HepG2 (cell line): ENCODE results near the gene SOBP. TPM values are rescaled to one million over a fixed set of nuclear protein-coding genes. Genes with fewer than 3 reads are reported as not detected.

Experiments
- FOXA1 ChIP-seq, 2 experiments: fragments of 450-650 bp in 1 of 2; sonication (generic) in 1 of 2; formaldehyde crosslinking in 1 of 2; IDR thresholded peaks; 2 replicates each; pipeline versions ENCODE4 v1.4.0 to v1.6.1; 2016 to 2020; ENCODE audit warnings: missing genetic modification reagents in 1 of 2
- HIVEP1 ChIP-seq: sonication (generic); formaldehyde crosslinking; IDR thresholded peaks from 2 replicates; pipeline ENCODE4 v1.4.0; 2020; ENCODE audit warnings: mild to moderate bottlenecking, missing genetic modification reagents
- HOXA5 ChIP-seq: sonication (generic); formaldehyde crosslinking; IDR thresholded peaks from 2 replicates; pipeline ENCODE4 v1.4.0; 2020; ENCODE audit warnings: missing genetic modification reagents
- MYPOP ChIP-seq: sonication (generic); formaldehyde crosslinking; IDR thresholded peaks from 2 replicates; pipeline ENCODE4 v1.8.1; 2023; ENCODE audit warnings: mild to moderate bottlenecking, moderate library complexity, missing genetic modification reagents
- NCOA2 ChIP-seq: sonication (generic); formaldehyde crosslinking; IDR thresholded peaks from 2 replicates; pipeline ENCODE4 v1.8.0; 2022; ENCODE audit warnings: inconsistent platforms
- POLR2AphosphoS2 ChIP-seq: IDR thresholded peaks from 2 replicates; pipeline ENCODE4 v1.6.1; 2011; ENCODE audit warnings: low read depth, low read length, improper control_type of control experiment
- SALL1 ChIP-seq: sonication (generic); formaldehyde crosslinking; IDR thresholded peaks from 2 replicates; pipeline ENCODE4 v1.8.0; 2022; ENCODE audit warnings: mild to moderate bottlenecking, missing genetic modification reagents
- SATB2 ChIP-seq: sonication (generic); formaldehyde crosslinking; IDR thresholded peaks from 2 replicates; pipeline ENCODE4 v1.5.0; 2020; ENCODE audit warnings: missing genetic modification reagents
- SIN3A ChIP-seq: IDR thresholded peaks from 2 replicates; pipeline ENCODE4 v1.6.1; 2011; ENCODE audit warnings: low read depth, mild to moderate bottlenecking, control low read depth, low read length, borderline replicate concordance
- ZBED4 ChIP-seq: sonication (generic); formaldehyde crosslinking; IDR thresholded peaks from 2 replicates; pipeline ENCODE4 v1.4.0; 2020; ENCODE audit warnings: missing genetic modification reagents, borderline replicate concordance
- ZFP36L1 ChIP-seq: sonication (generic); formaldehyde crosslinking; IDR thresholded peaks from 2 replicates; pipeline ENCODE4 v1.8.0; 2022; ENCODE audit warnings: mild to moderate bottlenecking, missing genetic modification reagents, moderate library complexity
- ZFY ChIP-seq: sonication (generic); formaldehyde crosslinking; IDR thresholded peaks from 2 replicates; pipeline ENCODE4 v1.4.0; 2020; ENCODE audit warnings: missing genetic modification reagents
- ZMYM3 ChIP-seq: sonication (generic); formaldehyde crosslinking; IDR thresholded peaks from 2 replicates; pipeline ENCODE4 v1.5.1; 2020; ENCODE audit warnings: mild to moderate bottlenecking, missing genetic modification reagents
- ZNF121 ChIP-seq: sonication (generic); formaldehyde crosslinking; IDR thresholded peaks from 2 replicates; pipeline ENCODE4 v1.5.0; 2020; ENCODE audit warnings: mild to moderate bottlenecking, missing genetic modification reagents
- ZNF124 ChIP-seq: sonication (generic); formaldehyde crosslinking; IDR thresholded peaks from 2 replicates; pipeline ENCODE4 v1.4.0; 2020; ENCODE audit warnings: missing genetic modification reagents
- ZNF160 ChIP-seq: sonication (generic); formaldehyde crosslinking; IDR thresholded peaks from 2 replicates; pipeline ENCODE4 v1.8.0; 2022; ENCODE audit warnings: mild to moderate bottlenecking, inconsistent platforms, missing genetic modification reagents
- ZNF674 ChIP-seq: sonication (generic); formaldehyde crosslinking; IDR thresholded peaks from 2 replicates; pipeline ENCODE4 v1.5.0; 2020; ENCODE audit warnings: low read depth, mild to moderate bottlenecking, missing genetic modification reagents
- ZNF710 ChIP-seq: sonication (generic); formaldehyde crosslinking; IDR thresholded peaks from 2 replicates; pipeline ENCODE4 v1.5.0; 2020; ENCODE audit warnings: mild to moderate bottlenecking, missing genetic modification reagents, borderline replicate concordance
- ZNF747 ChIP-seq: sonication (generic); formaldehyde crosslinking; IDR thresholded peaks from 2 replicates; pipeline ENCODE4 v1.8.1; 2023; ENCODE audit warnings: missing genetic modification reagents, mild to moderate bottlenecking, borderline replicate concordance
- ZNF780A ChIP-seq: sonication (generic); formaldehyde crosslinking; IDR thresholded peaks from 2 replicates; pipeline ENCODE4 v1.8.0; 2022; ENCODE audit warnings: mild to moderate bottlenecking, missing genetic modification reagents, moderate library complexity
- ZNF784 ChIP-seq: sonication (generic); formaldehyde crosslinking; IDR thresholded peaks from 2 replicates; pipeline ENCODE4 v1.5.1; 2020; ENCODE audit warnings: missing genetic modification reagents, mild to moderate bottlenecking, borderline replicate concordance
- ZSCAN12 ChIP-seq: sonication (generic); formaldehyde crosslinking; IDR thresholded peaks from 2 replicates; pipeline ENCODE4 v1.9.0; 2021; ENCODE audit warnings: mild to moderate bottlenecking, missing genetic modification reagents
- ZSCAN25 ChIP-seq: sonication (generic); formaldehyde crosslinking; IDR thresholded peaks from 2 replicates; pipeline ENCODE4 v1.8.0; 2022; ENCODE audit warnings: mild to moderate bottlenecking, missing genetic modification reagents
- polyA plus RNA-seq, 8 experiments: library from polyadenylated mRNA; depleted of rRNA in 3 of 8; stranded (reverse) in 7 of 8; unstranded in 1 of 8; fragments of >200 nt; fragmentation: Illumina TruSeq in 4 of 8; extraction: Trizol in 4 of 8; gene quantifications; 2 replicates each; pipeline versions ENCODE4 v1.2.1 to v1.2.3, GENCODE V29; 2011 to 2016; ENCODE audit warnings: low read depth in 4 of 8, missing spikeins in 1 of 8, mixed read lengths in 1 of 8; ENCODE audit not compliant: insufficient read depth in 1 of 8
- total RNA-seq, 5 experiments: library from RNA; depleted of rRNA; stranded (reverse); fragments of >200 nt; fragmentation: Illumina TruSeq; extraction: Trizol; gene quantifications; 2 replicates each; pipeline ENCODE4 v1.2.3, GENCODE V29; 2016; ENCODE audit warnings: low read depth in 1 of 5

The SOBP gene
- total and polyA plus RNA-seq, 2 of the 13 experiments (the other 11 are each of a cell fraction or from before 2014, with no cell fraction given): 1.5 to 6.9 TPM

- peak; percentile 84 for TF ChIP-seq ZBED4 (CRISPR knock-in tag)
- 0 out of 2 replicates have a peak, but pooled peaks have one; percentile 35 for TF ChIP-seq ZNF784 (CRISPR knock-in tag)
- TF ChIP-seq ZSCAN12 (CRISPR knock-in tag): peak; percentile 53; the same call in 1 of the 2 replicates
- TF ChIP-seq ZNF710 (CRISPR knock-in tag): peak; percentile 62; the same call in 1 of the 2 replicates
- TF ChIP-seq ZSCAN25 (CRISPR knock-in tag): 0 out of 2 replicates have a peak, but pooled peaks have one; percentile 48
- TF ChIP-seq ZMYM3: peak; percentile 49; the same call in 1 of the 2 replicates
- TF ChIP-seq ZNF780A (CRISPR knock-in tag): peak; percentile 42; the same call in 1 of the 2 replicates
- peak; percentile 11; the same call in 1 of the 2 replicates for TF ChIP-seq ZNF121 (CRISPR knock-in tag)
- TF ChIP-seq HIVEP1 (CRISPR knock-in tag): no peak; the same call in 1 of the 2 replicates
- TF ChIP-seq ZNF160 (CRISPR knock-in tag): 0 out of 2 replicates have a peak, but pooled peaks have one; percentile 45
- TF ChIP-seq ZNF747 (CRISPR knock-in tag): peak; percentile 61; the same call in 1 of the 2 replicates
- TF ChIP-seq POLR2AphosphoS2: no peak
- no peak for TF ChIP-seq ZNF674
- 0 out of 2 replicates have a peak, but pooled peaks have one; percentile 34 for TF ChIP-seq SATB2 (CRISPR knock-in tag)
- TF ChIP-seq ZNF124: peak; percentile 66
- peak; percentile 49; the same call in 1 of the 2 replicates for TF ChIP-seq ZFP36L1
- TF ChIP-seq NCOA2: peak; percentile 88
- TF ChIP-seq ZFY (CRISPR knock-in tag): peak; percentile 23; the same call in 1 of the 2 replicates
- 0 out of 2 replicates have a peak, but pooled peaks have one; percentile 25 for TF ChIP-seq SIN3A
- peak; percentile 88 for TF ChIP-seq HOXA5 (CRISPR knock-in tag)
- TF ChIP-seq SALL1: peak; percentile 96
- TF ChIP-seq MYPOP (CRISPR knock-in tag): peak; percentile 69; the same call in 1 of the 2 replicates
- TF ChIP-seq FOXA1 (IDR thresholded peaks at IDR 0.05): peak; percentile 67
- peak; percentile 91 for TF ChIP-seq FOXA1 (CRISPR knock-in tag; IDR thresholded peaks at IDR 0.05)
Observed at GRCh38 chr6:107540465-107540857, 50.5 kb downstream of the SOBP start (continued).
